Measurements from ENCODE around the gene ANXA9. TPM values are rescaled to one million over a fixed set of nuclear protein-coding genes. Genes with fewer than 3 reads are reported as not detected.

The ANXA9 gene
- total RNA-seq, 2 donors from 2014 or later, result 0.19 TPM; not detected in 1

DNA sequence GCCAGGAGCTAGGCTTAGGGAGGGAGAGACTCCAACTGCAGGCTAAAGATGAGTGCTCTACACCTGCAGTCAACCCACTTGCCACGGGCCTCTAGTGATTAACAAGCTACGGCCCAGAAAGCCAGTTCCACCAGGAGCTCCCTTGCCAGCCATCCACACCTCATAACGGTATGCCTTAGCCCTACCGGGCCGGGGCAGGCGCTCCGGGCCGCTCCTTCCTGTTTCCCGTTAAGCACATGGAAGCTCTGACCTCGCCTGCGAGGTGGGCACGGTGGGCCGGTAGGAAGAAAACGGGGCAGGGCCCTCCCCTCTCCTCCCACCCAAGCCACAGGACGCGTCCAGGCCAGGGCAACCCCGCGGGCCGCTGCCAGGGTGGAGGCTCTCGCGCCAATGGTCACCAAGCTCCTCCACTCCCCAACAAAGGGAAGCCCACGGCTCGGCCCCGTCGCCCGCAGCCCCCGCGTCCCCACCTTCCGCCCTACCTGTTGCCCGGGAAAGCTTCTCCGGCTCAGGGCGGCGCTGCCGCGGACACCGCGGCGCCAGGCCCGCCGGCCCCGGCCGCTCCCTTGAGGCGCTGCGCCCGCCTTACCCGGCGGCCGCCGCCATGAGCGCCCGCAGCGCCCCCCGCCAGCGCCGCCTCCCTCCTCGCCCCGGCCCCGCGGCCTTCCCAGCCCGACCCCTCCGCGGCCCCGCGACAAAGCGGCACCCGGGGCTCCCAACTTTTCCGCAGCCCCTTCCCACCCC is 8.1 kb upstream of the ANXA9 start:
- DNase-seq (ENCODE audit: low spot score), result no peak
- intact Hi-C loops (cut with DNase I), result no loop called here

DNA sequence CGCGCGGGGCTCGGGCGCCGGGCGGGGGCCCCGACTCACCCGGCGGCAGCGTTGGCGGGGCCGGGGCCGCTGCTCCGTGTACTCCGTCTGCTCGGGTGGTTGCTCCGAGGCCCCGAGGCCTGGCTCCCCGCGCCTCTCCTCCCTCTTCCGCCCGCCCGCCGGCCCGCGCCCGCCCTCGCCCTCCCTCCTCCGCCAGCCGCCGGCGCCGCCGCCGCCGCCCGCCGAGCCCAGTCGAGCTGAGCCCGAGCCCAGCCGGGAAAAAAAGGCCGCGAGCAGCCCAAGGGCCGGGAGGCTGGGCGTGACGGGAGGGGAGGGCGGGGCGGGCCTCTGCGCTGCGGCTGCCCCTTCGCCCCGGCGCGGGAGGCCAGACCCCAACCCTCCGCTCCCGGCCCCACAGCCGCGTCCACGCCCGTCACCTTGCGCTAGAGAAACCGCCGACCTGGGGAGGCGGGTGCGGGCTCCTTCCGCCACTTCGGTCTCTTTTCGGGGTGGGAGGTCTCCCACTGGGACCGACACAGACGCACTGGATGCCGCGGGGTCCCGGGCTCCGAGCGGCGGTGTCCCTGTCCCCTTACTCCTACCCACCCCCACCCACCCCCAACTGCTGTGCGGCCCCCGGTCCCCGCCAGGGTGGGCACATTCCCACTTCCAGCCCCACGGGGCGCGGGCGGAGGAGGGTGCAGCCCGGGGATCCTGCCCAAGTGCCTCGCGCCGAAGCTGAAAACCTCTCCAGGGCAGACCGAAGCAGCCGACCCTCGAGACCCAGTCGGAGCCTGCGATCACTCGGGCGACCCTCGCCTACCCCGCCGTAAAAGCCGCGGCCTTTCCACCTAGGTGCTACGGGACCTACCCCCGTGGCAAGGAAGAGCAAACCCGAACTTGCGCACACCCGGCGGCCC is 7.3 kb upstream of the ANXA9 start, which contains the start of gene CERS2:
TSS of gene CERS2 (minus strand) at position 256 of the 899 bp plus-strand sequence. CDS start 5,745 bp downstream, outside the sequence.
- intact Hi-C loops (cut with DNase I), result no loop called here
- DNase-seq (ENCODE audit: low spot score), result peak; percentile 95

DNA sequence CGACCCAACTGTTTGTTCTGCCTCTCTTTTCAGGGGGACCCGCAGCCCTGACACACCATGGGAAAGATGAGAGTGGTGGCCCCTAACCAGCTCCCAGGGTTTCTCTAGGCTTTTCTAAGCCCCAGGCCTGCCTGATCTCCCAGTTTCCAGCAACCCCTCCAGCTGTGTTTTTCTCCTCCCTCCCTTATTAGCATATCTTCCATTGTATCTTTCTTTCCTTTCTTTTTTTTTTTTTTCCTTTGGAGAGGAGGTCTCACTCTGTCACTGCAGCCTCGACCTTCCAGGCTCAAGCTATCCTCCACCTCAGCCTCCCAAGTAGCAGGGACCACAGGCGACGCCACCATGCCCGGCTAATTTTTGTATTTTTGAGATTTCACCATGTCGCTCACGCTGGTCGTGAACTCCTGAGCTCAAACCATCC is 5.7 kb upstream of the ANXA9 start:
- intact Hi-C loops (cut with DNase I), result no loop called here
- DNase-seq (ENCODE audit: low spot score), result no peak

DNA sequence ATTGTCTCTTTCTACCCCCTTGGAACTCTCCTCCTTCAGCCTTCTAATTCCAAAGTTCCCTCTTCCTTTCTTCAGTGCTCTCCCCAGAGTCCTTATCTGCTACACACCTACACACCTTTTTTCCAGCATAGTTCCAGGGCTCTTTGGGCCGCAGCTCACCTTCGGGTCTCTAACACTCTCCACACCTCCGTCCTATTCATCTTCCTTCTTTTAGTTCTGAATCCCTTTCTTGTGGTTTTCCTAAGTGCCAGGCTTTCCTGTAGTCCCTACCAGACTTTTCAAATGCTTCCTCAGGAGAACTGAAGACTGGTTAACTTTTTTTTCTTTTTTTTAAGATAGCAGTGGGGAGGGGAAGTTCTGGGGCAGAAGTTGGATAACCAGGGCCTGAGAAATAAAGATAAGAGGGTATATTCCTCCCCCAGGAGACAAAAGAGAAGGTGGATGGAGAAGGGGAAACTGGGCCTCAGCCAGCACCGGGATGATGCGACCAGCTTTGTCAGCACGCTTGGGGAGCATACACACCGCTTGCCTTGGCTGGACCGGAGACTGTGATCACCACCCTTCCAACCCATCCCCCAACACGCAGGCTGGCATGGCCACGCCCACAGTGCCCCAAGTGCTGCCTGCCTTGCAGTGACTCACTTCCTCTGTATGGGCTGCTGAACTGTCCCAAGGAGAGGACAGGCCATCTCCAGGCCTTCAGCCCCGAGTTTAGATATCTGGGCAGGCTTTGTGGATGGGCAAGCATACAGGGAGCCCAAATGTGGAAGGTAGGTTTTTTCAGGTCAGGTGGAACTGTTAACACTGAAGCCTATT is 5.0 kb upstream of the ANXA9 start:
- DNase-seq (ENCODE audit: low spot score), result peak; percentile 93

DNA sequence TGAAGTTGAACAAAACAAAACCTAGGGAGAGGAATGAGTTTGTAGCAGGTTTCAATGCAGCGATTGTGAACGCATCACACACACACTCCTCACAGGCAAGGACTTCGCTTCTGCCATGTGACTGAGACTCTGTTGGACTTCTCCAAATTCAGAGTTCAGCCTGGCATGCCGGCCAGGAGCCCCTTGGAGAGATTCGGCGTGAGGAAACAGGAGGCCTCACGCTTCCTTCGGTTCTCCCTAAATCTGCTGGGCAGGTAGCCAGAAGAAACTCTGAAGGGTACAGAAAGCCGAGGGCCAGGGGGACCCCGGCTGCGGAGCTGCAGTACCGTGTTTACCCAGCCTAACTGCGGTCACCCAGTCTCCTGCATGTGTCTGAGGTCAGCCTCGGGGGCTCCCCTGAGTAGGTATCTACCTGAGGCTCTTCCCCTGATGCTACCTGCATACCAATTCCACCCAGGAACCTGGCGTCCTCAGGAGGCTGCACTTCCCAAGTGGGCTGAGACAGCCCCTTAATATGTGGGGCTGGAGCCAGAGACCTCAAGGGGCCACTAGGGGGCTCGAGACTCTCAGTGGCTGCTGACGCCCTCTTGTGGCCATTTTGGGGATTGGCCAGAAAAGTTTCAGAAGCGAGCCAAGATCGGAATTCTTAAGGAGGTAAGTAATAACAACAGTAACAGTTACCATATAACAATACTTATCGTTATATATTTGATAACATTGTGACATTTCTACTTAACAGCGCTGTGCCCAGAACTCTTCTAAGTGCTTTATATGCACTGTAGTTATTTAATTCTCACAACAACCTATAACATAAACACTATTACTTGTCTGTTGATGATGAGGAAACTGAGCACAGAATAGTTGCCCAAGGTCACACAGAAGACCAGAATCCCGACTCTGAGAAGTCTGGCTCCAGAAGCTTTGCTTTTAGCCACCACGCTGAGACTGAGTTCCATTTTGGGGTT is 2.7 kb upstream of the ANXA9 start:
- DNase-seq (ENCODE audit: low spot score), result peak; percentile 94
- intact Hi-C loops (cut with DNase I), result no loop called here

More for the DNA sequence above, 5.0 kb upstream of the ANXA9 start:
- intact Hi-C loops (cut with DNase I), result no loop called here

DNA sequence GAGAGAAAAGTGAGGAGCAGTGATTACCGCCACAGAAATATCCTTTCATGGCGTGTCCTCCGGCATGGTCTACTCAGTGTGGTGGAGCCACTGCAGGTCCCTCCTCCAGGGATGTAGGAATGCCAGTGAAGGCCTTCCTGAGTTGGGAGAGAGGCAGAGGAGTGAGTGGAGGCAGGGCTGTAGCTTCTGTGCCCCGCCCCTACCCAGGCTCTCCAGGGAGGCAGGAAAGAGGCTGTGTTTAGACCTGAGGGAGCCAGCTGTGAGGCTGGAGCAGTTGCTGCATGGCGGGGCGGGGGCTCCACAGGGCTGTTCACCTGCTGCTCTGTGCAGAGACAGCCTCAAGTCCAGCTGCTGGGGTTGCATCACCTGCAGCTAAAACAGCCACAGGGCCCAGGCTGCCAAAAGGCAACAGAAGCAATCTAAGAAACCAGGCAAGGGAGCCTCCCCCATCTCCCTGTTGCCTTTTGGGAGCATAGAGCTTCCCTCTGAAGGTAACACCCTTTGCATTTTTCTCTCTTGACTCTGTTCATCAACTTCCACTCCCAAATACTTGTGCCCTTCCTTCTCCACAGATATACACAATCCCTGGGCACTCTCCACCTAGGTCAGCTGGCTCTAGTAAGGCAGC is 801 bp upstream of the ANXA9 start:
- no peak for DNase-seq (ENCODE audit: low spot score)
- intact Hi-C loops (cut with DNase I), result no loop called here

DNA sequence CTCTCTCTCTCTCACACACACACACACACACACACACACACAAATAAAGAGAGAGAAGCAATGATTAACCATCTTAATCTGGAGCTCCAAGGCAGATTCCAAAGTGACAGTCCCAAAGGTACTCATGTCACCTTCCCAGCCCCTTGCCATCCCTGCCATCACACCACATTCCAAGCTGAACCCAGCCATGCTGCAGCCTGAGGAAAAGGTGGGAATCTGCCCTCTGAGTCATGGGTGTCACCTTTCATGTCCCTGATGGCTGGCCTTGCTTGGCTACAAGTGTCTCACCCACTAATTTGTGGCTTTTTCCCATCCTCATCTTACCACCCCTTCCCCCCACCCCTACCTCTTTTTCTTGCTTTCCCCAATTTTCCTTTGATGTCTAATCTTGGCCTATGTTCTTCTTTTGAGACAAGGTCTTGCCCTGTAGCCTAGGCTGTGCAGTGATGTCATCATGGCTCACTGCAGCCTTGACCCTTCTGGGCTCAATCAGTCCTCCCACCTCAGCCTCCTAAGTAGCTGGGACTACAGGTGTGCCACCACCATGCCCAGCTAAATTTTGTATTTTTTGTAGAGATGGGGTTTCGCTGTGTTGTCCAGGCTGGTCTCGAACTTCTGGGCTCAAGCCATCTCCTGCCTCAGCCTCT is 3.2 kb downstream of the ANXA9 start:
- DNase-seq (ENCODE audit: low spot score), result no peak
- intact Hi-C loops (cut with DNase I), result no loop called here

DNA sequence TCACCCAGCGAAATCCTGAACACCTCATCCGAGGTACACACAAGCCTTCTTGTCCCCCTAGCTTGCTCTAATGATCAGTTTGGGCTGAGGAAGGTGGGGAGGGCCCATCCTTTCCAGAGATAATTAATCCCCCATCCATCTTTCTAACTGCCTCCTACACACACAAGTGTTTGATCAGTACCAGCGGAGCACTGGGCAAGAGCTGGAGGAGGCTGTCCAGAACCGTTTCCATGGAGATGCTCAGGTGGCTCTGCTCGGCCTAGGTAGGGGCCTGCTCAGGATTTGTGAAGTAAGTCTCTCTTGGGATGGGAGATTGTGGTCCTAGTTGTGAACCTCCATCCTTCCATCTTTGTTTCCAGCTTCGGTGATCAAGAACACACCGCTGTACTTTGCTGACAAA is 5.8 kb downstream of the ANXA9 start:
- no peak for DNase-seq (ENCODE audit: low spot score)
- intact Hi-C loops (cut with DNase I), result loop anchor here in 1 of 2 donors (1.0 kb wide), 1 partner anchor 32 kb away; no protein-coding TSS in a partner anchor

DNA sequence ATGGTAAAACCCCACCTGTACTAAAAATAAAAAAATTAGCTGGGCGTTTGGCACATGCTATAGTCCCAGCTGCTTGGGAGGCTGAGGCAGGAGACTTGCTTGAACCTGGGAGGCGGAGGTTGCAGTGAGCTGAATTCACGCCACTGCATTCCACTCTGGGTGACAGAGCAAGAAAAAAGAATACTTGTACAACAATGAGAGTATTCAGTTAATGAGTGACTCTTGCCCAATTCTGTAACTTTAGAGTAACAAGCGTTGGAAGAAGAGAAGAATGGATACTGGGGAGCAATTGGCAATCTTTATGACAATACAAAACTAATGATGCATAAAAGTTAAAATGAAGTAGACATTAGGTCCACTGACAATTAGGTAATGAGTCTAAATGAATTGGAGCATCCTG is 10.5 kb downstream of the ANXA9 start:
- no peak for DNase-seq (ENCODE audit: low spot score)

DNA sequence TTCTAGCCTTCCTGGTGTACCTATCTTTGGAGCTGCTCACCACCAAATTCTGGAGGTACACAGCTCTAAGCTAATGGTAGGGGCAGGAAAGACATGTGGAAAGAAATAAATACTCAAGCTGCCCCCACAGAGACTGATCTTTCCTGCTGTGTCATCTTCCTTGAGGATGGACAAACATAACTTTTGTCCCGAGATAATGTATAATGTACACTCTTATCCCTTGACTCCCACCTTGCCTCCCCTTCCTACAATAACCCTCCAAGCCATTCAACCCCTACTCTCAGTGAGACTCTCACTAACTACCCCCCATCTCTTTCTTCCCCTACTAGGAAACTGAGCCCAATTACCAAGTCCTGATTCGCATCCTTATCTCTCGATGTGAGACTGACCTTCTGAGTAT is 12.2 kb downstream of the ANXA9 start:
- intact Hi-C loops (cut with DNase I), result loop anchor here in 1 of 2 donors (2.0 kb wide), 1 partner anchor 25 kb away; no protein-coding TSS in a partner anchor
- DNase-seq (ENCODE audit: low spot score), result no peak

More for the DNA sequence above, 10.5 kb downstream of the ANXA9 start:
- intact Hi-C loops (cut with DNase I), result no loop called here

DNA sequence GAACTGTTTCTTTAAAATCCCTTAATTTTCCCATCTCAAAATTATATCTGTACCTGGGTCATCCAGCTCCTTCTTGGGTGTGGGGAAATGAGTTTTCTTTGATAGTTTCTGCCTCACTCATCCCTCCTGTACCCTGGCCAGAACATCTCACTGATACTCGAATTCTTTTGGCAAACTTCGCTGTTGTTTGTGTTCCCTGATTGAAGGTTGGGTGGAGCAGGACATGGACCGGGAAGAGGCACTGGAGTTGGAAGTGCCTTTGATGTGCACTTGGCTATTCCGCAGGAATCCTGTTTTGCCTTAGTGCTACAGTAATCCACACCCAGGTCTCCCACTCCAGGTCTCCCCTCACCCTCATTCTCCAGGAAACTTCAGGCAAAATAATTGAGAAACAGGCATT is 13.4 kb downstream of the ANXA9 start:
- intact Hi-C loops (cut with DNase I), result loop anchor here in 1 of 2 donors (2.0 kb wide), 1 partner anchor 23 kb away; no protein-coding TSS in a partner anchor
- DNase-seq (ENCODE audit: low spot score), result peak; percentile 16

DNA sequence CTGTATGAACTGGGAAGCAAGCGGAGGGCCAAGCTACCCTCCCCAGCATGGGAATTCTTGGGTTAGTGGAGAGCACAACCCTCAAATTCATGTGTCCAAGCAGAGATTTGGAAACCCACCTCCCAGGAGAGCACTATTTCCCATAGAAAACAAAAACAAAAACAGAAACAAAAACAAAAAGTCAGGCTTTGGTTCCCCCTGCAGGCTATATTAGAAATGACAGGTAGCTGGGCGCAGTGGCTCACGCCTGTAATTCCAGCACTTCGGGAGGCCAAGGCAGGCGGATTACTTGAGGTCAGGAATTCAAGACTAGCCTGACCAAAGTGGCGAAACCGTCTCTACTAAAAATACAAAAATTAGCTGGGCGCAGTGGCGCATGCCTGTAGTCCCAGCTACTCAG is 13.8 kb downstream of the ANXA9 start:
- intact Hi-C loops (cut with DNase I), result loop anchor here in 1 of 2 donors (2.0 kb wide), 1 partner anchor 23 kb away; no protein-coding TSS in a partner anchor
- peak; percentile 85 for DNase-seq (ENCODE audit: low spot score)

DNA sequence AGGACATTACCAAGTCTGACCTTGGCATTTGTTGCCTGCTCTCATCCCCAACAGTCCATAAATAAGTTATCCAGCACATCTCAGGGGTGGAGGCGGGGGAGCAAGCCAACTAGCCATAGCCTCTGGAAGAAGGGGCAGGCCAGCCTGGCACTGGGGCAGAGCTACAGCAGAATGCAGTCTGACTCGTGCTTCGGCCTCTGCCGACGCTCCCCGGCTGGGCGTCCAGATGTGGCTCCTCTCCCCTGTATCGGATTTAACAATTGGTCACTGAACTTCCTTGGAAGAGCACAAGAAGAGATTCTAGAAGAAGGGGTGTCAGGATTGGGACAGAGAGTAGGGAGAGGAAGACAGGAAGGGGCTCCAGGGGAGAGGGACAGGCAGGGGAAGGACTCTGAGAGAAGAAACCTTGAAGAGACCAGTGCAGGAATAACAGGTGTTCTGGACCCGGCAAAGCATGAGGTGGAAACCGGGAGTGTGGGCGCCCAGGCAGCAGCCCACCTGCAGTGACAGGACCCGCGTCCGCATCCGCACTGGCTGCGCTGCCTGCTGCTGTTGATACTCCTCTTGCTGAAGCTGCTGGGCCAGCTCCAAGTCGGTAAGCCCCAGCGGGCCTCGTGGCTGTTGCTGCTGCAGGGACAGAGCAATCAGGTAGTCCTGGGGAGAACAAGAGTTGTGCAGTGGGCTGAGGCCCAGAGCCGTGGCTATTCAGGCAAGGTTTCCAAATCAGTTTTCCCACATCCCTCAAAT is 15.2 kb downstream of the ANXA9 start:
- no peak for DNase-seq (ENCODE audit: low spot score)
- intact Hi-C loops (cut with DNase I), result no loop called here

DNA sequence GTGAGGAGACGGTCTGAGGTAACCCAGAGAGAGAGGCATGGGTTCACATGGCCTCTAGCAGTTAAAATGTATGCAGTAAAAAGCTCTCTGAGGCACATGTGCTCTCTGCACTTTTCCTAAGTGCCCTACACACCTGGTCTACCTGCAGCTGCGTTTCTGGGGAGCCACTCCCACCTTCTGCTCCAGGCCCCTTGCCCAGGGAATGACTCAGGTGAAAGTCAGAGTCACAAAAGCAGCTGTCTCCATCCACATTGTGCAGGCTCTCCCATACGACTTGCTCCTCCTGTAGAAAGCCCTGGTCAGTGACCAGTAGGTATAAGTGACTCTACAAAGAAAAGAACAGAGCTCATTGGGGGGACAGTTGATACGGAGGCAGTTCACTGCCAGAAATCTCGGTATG is 15.9 kb downstream of the ANXA9 start:
- intact Hi-C loops (cut with DNase I), result no loop called here
- no peak for DNase-seq (ENCODE audit: low spot score)

DNA sequence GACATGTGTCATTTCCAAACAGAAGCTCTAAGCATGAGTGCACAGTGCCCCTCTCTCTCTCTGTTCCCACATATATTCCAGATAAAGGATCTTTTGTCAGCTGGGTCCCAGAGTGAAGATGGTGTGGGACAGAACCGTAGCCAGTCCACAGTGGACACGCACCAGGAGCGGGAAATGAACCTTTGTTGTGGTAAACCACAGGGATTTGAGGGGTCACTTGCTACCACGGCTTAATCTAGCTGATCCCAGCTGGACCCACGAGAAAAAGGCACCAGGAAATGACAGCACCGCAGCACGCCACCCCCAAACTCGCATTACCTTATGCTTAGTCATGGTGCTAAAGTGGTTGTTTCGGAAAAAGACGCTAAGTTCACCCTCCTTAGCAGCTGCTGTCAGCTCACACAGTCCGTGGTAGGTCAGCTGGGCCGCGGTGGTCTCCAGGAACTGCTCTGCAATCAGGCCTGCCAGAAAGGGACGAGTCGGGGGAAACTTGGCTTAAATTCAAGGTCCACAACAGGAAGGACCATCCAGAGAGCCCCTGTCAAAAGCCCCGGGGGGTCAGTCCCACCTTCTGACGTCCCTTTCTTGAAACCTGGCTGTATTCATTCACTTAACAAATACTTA is 17.1 kb downstream of the ANXA9 start:
- intact Hi-C loops (cut with DNase I), result no loop called here
- DNase-seq (ENCODE audit: low spot score), result peak; percentile 16

DNA sequence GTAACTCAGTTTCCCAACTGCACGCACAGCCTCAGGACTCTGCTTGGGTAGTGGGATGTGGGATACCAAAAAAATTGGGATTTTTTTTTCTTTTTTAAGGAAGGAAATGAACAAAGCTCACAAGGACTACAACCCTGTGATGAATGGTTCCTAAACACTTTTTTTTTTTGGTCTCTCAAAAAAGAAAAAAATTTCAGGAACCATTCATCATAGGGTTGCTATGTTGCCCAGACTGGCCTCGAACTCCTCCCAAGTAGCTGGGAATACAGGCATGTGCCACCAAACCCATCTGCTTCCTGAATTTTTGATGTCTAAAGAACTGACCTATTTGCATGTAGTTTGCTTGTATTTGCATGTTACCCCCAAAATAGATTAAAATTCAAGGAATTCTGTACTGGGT is 17.8 kb downstream of the ANXA9 start:
- DNase-seq (ENCODE audit: low spot score), result no peak
- intact Hi-C loops (cut with DNase I), result no loop called here
